K562 (cell line): ENCODE measurements around the gene UBASH3B.

ENCODE experiments used
- ATF1 ChIP-seq, 2 experiments: fragments of 450-650 bp in 1 of 2; IDR thresholded peaks; 2 replicates each; pipeline ENCODE4 v1.6.1; 2016; ENCODE audit warnings: missing compliant biosample characterization in 1 of 2, missing genetic modification characterization in 1 of 2
- ATF7 ChIP-seq: fragments of 450-650 bp; IDR thresholded peaks from 2 replicates; pipeline ENCODE4 v1.7.1; 2014; ENCODE audit warnings: mild to moderate bottlenecking, moderate library complexity
- CBX5 ChIP-seq: IDR thresholded peaks from 2 replicates; pipeline ENCODE4 v1.6.1; 2014; ENCODE audit warnings: low read depth, borderline replicate concordance
- CHCHD3 ChIP-seq: fragments of 250-450 bp; sonication (Bioruptor Pico); IDR thresholded peaks from 2 replicates; pipeline ENCODE4 v2.1.2; 2022; ENCODE audit warnings: mild to moderate bottlenecking
- MAZ ChIP-seq, 2 experiments: fragments of 450-650 bp in 1 of 2; sonication (generic) in 1 of 2; formaldehyde crosslinking; IDR thresholded peaks in 1 of 2; conservative IDR thresholded peaks in 1 of 2; 2 replicates each; pipeline versions ENCODE4 v1.4.0 to v1.5.0; 2020; ENCODE audit warnings: mild to moderate bottlenecking in 1 of 2, missing genetic modification reagents in 1 of 2
- MYC ChIP-seq, 2 experiments: fragments of 250-450 bp in 1 of 2; sonication (Bioruptor Pico) in 1 of 2; IDR thresholded peaks; 2 replicates each; pipeline versions ENCODE4 v1.5.1 to v1.6.1; 2012 to 2021; ENCODE audit warnings: low read depth in 2 of 2, borderline replicate concordance in 1 of 2, improper control_type of control experiment in 1 of 2, low read length in 1 of 2, mild to moderate bottlenecking in 1 of 2, moderate library complexity in 1 of 2
- NR4A1 ChIP-seq, 2 experiments: fragments of 250-450 bp in 1 of 2; fragments of 450-650 bp in 1 of 2; sonication (Bioruptor Pico) in 1 of 2; IDR thresholded peaks; 2 replicates each; pipeline versions ENCODE4 v1.4.0 to v1.6.1; 2016 to 2020; ENCODE audit warnings: mild to moderate bottlenecking in 2 of 2, missing compliant biosample characterization in 1 of 2, missing genetic modification characterization in 1 of 2, moderate library complexity in 1 of 2
- RNF219 ChIP-seq: fragments of 250-450 bp; sonication (Bioruptor Pico); IDR thresholded peaks from 2 replicates; pipeline ENCODE4 v1.5.0; 2022; ENCODE audit warnings: mild to moderate bottlenecking
- TARDBP ChIP-seq: fragments of 450-650 bp; IDR thresholded peaks from 2 replicates; pipeline ENCODE4 v1.6.1; 2016
- TBL1XR1 ChIP-seq, 2 experiments: IDR thresholded peaks; 2 replicates each; pipeline ENCODE4 v1.6.1; 2012; ENCODE audit warnings: improper control_type of control experiment in 2 of 2, low read length in 2 of 2, mild to moderate bottlenecking in 1 of 2
- TRIM24 ChIP-seq, 2 experiments: fragments of 450-650 bp; IDR thresholded peaks; 2 replicates each; pipeline ENCODE4 v1.6.1; 2016
- ZC3H4 ChIP-seq: sonication (generic); formaldehyde crosslinking; IDR thresholded peaks from 2 replicates; pipeline ENCODE4 v1.9.0; 2021; ENCODE audit warnings: missing genetic modification reagents, borderline replicate concordance
- ZNF124 ChIP-seq: sonication (generic); formaldehyde crosslinking; IDR thresholded peaks from 2 replicates; pipeline ENCODE4 v1.8.1; 2022; ENCODE audit warnings: missing genetic modification reagents
- ZZZ3 ChIP-seq: fragments of 450-650 bp; IDR thresholded peaks from 2 replicates; pipeline ENCODE4 v1.6.1; 2016; ENCODE audit warnings: antibody characterized with exemption, mild to moderate bottlenecking, moderate library complexity

GRCh38 chr11:122715548-122716440, 60.3 kb downstream of the UBASH3B start:
- no peak for TF ChIP-seq TRIM24 (IDR thresholded peaks at IDR 0.05)
- TF ChIP-seq NR4A1 (CRISPR knock-in tag; IDR thresholded peaks at IDR 0.05): no peak
- no peak for TF ChIP-seq NR4A1 (tag; IDR thresholded peaks at IDR 0.05)
- TF ChIP-seq CBX5: no peak
- TF ChIP-seq MAZ (CRISPR knock-in tag; conservative IDR thresholded peaks at IDR 0.05 in 1 of 2, IDR thresholded peaks at IDR 0.05 in 1 of 2): no peak
- TF ChIP-seq ATF1 (CRISPR knock-in tag; IDR thresholded peaks at IDR 0.05): no peak
- TF ChIP-seq ATF1 (tag; IDR thresholded peaks at IDR 0.05): no peak
- no peak for TF ChIP-seq TARDBP
- no peak for TF ChIP-seq TBL1XR1 (IDR thresholded peaks at IDR 0.05; ENCODE audit: low read length in 2 of 2)
- no peak for TF ChIP-seq MYC (IDR thresholded peaks at IDR 0.05; ENCODE audit: low read depth, low read length)
- no peak for TF ChIP-seq MYC (CRISPR knock-in tag; IDR thresholded peaks at IDR 0.05; ENCODE audit: borderline replicate concordance, low read depth)
- no peak for TF ChIP-seq ZZZ3
- no peak for TF ChIP-seq RNF219 (CRISPR knock-in tag)
- no peak for TF ChIP-seq ZC3H4 (CRISPR knock-in tag)
- no peak for TF ChIP-seq ATF7
- TF ChIP-seq CHCHD3: no peak
- TF ChIP-seq ZNF124 (CRISPR knock-in tag): no peak
